GM23248 (cell line): ENCODE results near the gene MTFR1L.

Experiments
- EZH2 ChIP-seq: fragments of 200-600 bp; sonication (generic); IDR thresholded peaks from 2 replicates; pipeline ENCODE4 v1.6.1; 2018; ENCODE audit warnings: antibody characterized with exemption, mild to moderate bottlenecking; ENCODE audit not compliant: insufficient read depth, poor library complexity, severe bottlenecking
- EZH2phosphoT487 ChIP-seq: fragments of 200-600 bp; sonication (generic); IDR thresholded peaks from 2 replicates; pipeline ENCODE4 v1.6.1; 2018; ENCODE audit warnings: antibody characterized with exemption, moderate library complexity, mild to moderate bottlenecking, low read depth; ENCODE audit not compliant: insufficient read depth

- TF ChIP-seq EZH2 (no peak), EZH2phosphoT487 (no peak)
Observed at GRCh38 chr1:25817840-25818501, 1.8 kb upstream of the MTFR1L start.
